GM19043 (cell line): Measurements from ENCODE around the gene BROX.
"Not testable (repeated sequence)": the region's sequence is repeated elsewhere in the genome, so short reads cannot be mapped to it uniquely, and the experiment has no call there.

ENCODE experiments used
- ATAC-seq: cut with Tn5 transposase; IDR thresholded peaks from one replicate; pipeline ENCODE4 v1.9.1; 2021; ENCODE audit warnings: low read depth; ENCODE audit not compliant: unreplicated experiment

The BROX gene

GRCh38 chr1:222728746-222729145 is 16.4 kb downstream of the BROX start:
- no peak for ATAC-seq

GRCh38 chr1:222730866-222731265 is 18.5 kb downstream of the BROX start:
- no peak for ATAC-seq

- ATAC-seq: peak; percentile 97
Observed at GRCh38 chr1:222732216-222733159, 20.1 kb downstream of the BROX start.

- ATAC-seq: no peak
Observed at GRCh38 chr1:222734740-222735139, 22.4 kb downstream of the BROX start.

- no peak for ATAC-seq
Observed at GRCh38 chr1:222736470-222736869, 24.1 kb downstream of the BROX start.

- no peak for ATAC-seq
Observed at GRCh38 chr1:222736972-222737371, 24.6 kb downstream of the BROX start, which contains the start of gene FAM177B. Gene FAM177B, plus strand, starts transcription at chr1:222737202. Its CDS starts 9,344 bp downstream, at chr1:222746546.

GRCh38 chr1:222739465-222739864 is 27.1 kb downstream of the BROX start:
- ATAC-seq: no peak

GRCh38 chr1:222739929-222740328 is 27.6 kb downstream of the BROX start:
- ATAC-seq: no peak

GRCh38 chr1:222741630-222742457 is 29.5 kb downstream of the BROX start:
- not testable (repeated sequence) for ATAC-seq

- no peak for ATAC-seq
Observed at GRCh38 chr1:222749927-222750326, 37.6 kb downstream of the BROX start.

GRCh38 chr1:222750651-222751050 is 38.3 kb downstream of the BROX start:
- ATAC-seq: peak; percentile 93

- ATAC-seq: no peak
Observed at GRCh38 chr1:222751255-222751654, 38.9 kb downstream of the BROX start.

GRCh38 chr1:222754366-222755139 is 42.2 kb downstream of the BROX start:
- ATAC-seq: no peak

GRCh38 chr1:222757646-222758268 is 45.4 kb downstream of the BROX start:
- no peak for ATAC-seq

- ATAC-seq: no peak
Observed at GRCh38 chr1:222759451-222760035, 47.2 kb downstream of the BROX start.

GRCh38 chr1:222761083-222761482 is 48.7 kb downstream of the BROX start:
- no peak for ATAC-seq

- ATAC-seq: not testable (repeated sequence)
Observed at GRCh38 chr1:222762178-222762577, 49.8 kb downstream of the BROX start.

GRCh38 chr1:222767152-222767571 is 54.8 kb downstream of the BROX start:
- ATAC-seq: no peak

GRCh38 chr1:222768592-222768991 is 56.2 kb downstream of the BROX start:
- no peak for ATAC-seq

GRCh38 chr1:222769181-222769580 is 56.8 kb downstream of the BROX start:
- ATAC-seq: no peak
